ENCODE results near the gene ZNF330. TPM values are rescaled to one million over a fixed set of nuclear protein-coding genes. Genes with fewer than 3 reads are reported as not detected.
"Not testable (repeated sequence)": the region's sequence is repeated elsewhere in the genome, so short reads cannot be mapped to it uniquely, and the experiment has no call there.

Gene ZNF330
- 15.4 and 29.1 TPM in 2 replicates for total RNA-seq (2014; rRNA removed; shearing (Covaris generic); ENCODE audit: low replicate concordance)

DNA sequence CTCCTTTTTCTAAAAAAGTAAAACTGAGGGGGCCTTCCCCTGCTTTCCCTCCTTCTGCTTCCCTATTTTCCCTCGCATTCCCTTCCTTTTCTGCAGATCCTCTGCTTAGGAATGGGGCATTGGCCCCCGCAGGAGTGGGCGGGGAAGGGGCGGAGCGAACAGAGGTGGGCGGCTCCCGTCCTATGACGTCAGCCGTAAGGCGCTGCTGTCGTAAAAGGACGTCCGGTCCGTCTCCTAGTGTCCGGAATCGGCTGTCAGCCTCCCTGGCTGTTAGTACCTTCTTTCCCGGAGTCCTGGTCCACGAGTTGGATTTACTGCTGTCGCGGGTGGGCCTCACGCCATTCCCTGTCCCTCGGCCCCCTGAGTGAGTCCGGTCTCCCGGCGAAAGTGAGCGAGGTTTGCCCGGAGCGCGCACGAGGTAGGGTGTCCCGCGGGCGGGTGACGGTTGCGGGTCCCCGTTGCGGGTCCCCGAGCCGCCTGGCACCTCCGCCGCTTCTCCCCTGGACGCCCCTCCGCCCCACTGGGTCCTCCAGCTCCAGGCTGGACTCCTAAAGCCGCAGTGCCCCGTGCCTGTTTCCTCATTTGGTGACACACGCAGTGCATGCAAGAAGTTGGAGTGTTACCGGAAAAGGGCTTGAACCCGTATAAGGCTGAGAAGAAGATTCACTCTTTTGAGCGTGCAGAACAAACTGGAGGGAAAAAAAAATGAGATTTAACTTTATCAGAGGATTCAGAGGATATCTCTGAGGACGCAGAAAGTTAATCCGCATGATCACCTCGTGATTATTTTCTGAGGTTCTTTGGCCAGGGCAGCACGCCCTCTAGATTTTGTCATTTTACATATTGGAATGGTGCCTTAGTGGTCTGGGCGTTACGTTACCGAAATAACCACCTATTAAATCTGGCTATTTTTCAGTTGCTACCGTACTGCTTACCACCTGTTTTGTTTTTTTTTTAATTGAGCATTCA, at the start of gene ZNF330:
Gene ZNF330 (plus strand): TSS at position 205 of the 969 bp plus-strand sequence. CDS start 1,477 bp downstream, outside the sequence.
- DNase-seq (ENCODE audit: low read depth), result peak; percentile 86
- in situ Hi-C loops (cut with HindIII; ENCODE audit: low pct_unique_long_range_greater_than_20kb, low sequenced_read_pairs), result no loop called here

DNA sequence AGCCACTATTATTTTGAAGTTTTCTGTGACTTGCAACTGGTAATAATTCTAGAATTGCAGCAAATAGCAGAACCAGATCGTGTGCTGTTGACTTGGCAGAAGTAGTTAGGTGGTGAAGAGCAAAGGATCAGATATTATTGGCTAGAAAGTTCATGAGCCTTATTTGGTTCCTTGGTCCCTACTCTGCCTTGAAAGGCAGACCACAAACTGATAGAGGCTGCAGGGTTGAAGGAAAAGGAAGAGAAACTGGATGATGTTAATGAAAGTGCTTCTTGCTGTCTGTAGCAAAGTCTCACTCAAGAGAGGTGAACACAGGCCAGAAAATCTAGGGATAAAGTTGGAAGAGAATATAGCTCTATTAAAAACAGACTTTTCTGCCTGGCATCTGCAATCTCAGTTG, 46.2 kb upstream of the ZNF330 start:
- no peak for DNase-seq (ENCODE audit: low read depth)
- in situ Hi-C loops (cut with HindIII; ENCODE audit: low pct_unique_long_range_greater_than_20kb, low sequenced_read_pairs), result no loop called here

DNA sequence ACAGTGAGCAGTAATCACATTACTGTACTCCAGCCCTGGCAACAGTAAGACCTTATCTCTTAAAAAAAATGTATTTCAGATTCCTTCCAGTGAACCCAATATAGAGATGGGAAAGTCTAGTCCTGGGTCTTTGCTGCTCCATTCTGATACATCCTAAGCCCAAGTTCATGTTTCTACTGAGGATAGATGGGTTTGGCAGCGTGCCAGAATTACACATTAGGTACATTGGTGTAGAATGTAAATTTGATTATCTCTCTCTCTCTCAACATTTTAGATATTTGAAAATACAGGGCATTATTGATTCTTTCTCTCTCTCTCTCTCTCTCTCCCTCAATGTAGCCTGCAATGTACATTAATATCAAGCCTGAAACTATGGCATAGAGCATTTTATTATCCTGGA, 43.5 kb upstream of the ZNF330 start:
- in situ Hi-C loops (cut with HindIII; ENCODE audit: low pct_unique_long_range_greater_than_20kb, low sequenced_read_pairs), result no loop called here
- DNase-seq (ENCODE audit: low read depth), result no peak

DNA sequence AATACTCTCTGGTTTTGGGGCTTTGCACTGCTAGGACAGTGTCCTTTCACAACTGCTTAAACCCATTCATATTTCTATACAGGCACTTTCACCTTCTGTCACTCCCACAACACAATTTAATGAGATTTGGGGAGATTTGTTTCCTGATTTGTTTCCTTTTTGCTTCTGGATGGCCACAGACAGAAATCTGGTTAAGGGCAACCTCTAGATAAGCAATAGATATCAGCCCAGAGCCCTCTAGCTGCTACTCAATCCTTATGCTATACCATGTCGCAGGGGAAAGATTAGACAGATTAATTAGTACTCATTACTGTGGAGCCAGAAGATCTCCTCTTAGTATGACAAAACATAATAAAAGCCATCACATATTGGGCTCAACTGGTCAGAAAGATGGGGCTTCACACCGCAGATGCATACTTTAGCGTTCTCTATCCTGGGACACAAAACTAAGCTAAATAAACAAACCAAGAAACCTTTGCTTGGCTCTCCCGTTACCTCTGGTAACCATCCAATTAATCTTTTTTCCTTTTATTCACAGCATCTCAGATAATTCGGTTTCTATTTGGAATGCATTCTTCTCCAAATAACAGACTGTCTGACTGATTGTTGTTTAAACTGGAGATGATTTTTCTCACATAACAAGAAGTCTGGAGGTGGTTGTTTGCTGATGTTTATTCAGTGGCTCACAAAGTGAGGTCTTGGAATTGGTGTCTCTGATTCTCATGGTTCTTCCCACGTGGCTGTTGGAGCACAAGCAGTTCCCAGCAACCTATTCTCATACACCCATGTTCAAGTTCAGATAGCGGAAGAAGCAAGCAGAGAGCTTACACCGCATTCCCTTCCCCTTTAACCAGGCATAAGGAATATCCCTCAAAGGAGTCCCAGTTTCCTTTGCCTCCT, 41.0 kb upstream of the ZNF330 start:
- in situ Hi-C loops (cut with HindIII; ENCODE audit: low pct_unique_long_range_greater_than_20kb, low sequenced_read_pairs), result no loop called here
- no peak for DNase-seq (ENCODE audit: low read depth)

DNA sequence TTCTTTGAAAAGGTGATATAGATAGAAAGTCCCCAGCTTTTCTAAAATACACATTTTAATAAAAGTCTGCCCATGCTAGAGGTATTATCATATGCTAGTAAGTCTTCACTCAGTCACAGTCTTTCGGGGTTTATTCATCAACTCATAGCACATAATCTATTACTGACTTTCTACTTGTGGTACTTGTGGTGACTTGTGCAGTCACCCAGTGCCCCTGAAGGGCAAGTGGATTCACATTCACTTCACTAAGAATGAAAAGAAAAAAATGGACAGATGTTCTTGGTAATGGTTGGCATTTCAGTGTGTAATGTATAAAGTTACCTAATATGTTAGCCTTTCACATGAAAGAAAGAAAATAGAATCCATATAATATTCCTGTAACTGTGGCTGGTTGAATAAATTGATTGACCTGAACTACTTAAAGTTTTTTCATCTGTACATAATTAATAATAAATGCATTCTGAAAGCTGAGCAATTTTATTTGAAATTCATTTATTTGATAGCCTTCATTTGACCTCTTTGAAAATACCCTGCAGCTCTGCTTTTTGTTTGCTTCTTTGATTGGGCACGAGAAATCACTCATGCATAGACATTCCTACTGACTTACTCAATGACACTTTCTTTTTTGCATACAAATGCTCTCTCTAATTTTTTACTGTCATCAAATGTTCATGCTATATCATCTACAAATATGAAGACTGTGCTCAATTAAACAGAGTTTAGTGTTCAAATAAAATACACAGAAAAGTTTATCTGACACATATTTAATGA, 39.5 kb upstream of the ZNF330 start:
- DNase-seq (ENCODE audit: low read depth), result peak; percentile 63
- in situ Hi-C loops (cut with HindIII; ENCODE audit: low pct_unique_long_range_greater_than_20kb, low sequenced_read_pairs), result no loop called here

DNA sequence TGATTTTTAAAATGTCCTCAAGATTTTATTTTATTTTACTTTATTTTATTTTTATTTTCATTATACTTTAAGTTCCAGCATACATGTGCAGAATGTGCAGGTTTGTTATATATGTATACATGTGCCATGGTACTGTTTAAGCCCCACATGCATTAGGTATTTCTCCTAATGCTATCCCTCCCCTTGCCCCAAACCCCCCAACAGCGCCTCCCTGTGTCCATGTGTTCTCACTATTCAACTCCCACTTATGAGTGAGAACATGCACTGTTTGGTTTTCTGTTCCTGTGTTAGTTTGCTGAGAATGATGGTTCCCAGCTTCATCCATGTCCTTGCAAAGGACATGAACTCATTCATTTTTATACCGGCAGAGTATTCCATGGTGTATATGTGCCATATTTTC, 37.2 kb upstream of the ZNF330 start:
- in situ Hi-C loops (cut with HindIII; ENCODE audit: low pct_unique_long_range_greater_than_20kb, low sequenced_read_pairs), result not testable (repeated sequence)

DNA sequence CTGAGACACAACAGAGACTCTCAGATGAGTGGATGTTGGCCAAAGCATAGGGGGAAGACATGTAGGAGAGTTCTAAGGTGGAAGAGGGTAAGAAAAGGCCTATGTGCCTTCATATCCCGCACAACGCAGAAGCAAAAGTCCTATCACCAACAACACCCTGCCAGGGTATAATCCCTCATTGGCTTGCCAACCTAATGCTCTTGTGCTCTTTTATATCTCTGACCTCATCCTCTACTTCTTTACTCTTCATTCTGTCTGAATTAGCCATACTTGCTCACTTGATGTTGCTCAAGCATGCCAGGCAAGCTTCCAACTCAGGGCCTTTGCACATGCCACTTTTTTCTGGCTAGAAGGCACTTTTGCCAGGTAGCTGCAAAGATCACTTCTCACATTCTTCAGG, 28.1 kb upstream of the ZNF330 start:
- DNase-seq (ENCODE audit: low read depth), result no peak
- in situ Hi-C loops (cut with HindIII; ENCODE audit: low pct_unique_long_range_greater_than_20kb, low sequenced_read_pairs), result no loop called here

More for the DNA sequence above, 37.2 kb upstream of the ZNF330 start:
- DNase-seq (ENCODE audit: low read depth), result not testable (repeated sequence)

DNA sequence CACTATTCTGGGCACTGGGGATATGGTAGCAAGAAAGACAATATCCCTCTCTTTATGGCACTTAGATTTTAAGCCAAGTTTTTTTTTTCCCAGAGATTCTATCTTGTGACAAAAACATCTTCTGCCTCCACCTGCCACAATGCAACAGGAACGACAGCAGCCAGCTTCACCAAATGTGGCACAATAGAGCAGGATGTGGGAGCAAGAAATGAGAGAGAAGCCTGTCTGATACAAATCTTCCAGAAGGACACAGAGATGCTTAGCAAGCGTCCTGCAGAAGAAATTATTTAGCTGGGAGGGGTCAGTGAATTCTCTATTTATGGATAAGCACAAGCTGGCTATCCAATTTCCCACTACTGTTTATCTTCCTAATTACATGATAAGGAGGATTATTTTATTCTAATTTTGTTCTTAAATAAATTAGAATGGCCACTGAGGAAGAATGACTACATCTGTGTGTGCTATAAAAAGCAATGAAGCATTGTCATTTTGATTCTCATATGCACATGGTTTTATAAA, 27.1 kb upstream of the ZNF330 start:
- in situ Hi-C loops (cut with HindIII; ENCODE audit: low pct_unique_long_range_greater_than_20kb, low sequenced_read_pairs), result no loop called here
- no peak for DNase-seq (ENCODE audit: low read depth)

DNA sequence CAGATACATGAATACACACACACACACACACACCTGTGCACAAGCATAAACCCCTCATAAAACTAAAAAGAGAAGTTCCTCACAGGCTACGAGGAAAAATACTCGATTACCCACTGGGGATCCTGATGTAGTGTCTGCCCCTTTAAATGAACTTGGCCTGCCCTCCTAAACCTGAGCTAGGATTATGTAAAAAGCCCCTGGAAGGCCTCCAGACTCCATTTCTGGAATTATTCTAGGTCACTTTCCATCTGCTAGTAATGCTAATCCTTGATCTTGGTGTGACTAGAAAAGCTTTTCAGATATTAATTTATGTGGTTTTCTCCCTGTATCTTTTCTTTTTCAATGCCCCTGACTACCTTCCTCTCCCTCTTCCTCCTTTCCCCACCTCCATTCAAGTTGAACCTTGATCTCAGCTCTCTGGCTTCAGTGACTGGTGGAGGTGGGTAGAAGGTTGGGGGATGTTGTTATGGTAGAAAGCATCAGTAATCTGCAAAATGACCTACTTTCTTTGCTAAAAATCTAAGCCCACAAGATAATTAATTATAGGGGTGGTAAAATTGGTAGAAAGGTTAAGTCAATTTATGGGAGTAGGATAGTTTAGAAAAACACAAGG, 25.5 kb upstream of the ZNF330 start:
- no peak for DNase-seq (ENCODE audit: low read depth)
- in situ Hi-C loops (cut with HindIII; ENCODE audit: low pct_unique_long_range_greater_than_20kb, low sequenced_read_pairs), result no loop called here

DNA sequence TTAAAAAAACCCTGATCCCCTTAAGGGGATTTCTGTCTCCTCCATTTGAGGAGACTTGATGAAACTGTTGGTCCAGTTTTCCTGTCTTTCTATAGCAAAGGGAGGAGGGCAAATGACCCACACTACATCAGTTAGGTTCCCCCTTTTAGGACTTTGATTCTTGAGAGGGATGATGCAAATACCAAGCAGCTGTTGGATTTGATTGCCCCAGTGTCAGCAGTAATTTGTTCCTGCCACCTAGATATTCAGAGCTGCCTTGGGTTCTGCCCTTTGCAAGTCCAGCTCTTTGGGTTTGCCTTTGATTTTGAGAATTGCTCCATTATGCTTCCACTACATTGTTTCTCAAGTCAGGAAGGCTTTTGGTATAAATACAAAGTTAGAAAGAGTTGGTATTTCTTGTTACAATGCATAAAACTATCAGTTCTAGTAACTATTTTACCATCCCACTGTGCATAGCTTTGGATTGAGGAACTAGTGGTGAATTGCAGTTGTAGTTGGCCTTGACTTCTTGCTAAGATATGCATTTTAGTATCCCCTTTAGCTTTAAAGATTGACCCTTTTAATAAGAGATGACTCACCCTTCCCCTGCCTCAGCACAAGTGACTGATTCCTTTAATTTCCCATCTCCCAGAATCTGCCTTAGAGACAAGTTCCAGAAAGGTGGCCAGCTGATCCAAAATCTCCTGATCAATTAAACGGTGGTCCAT, 24.3 kb upstream of the ZNF330 start:
- in situ Hi-C loops (cut with HindIII; ENCODE audit: low pct_unique_long_range_greater_than_20kb, low sequenced_read_pairs), result no loop called here
- DNase-seq (ENCODE audit: low read depth), result no peak

DNA sequence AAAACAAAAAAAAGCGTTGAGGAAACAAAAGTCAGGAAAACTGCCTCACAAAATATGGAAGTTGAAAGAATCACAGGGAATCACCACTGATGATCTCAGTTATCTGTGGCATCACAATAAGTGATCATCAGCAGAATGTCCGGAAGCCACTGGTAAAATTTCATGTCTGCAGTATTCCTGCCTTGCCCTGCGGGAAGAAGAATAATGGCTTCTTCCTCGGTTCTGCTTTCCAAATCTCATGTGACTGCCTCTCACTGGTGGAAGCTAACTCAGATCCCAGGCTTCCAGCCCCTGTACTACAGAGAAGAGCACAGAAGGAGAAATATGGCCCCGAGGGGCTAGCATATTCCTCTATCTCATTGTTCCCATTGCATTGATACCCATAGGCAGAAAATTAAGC, 12.7 kb upstream of the ZNF330 start:
- in situ Hi-C loops (cut with HindIII; ENCODE audit: low pct_unique_long_range_greater_than_20kb, low sequenced_read_pairs), result no loop called here
- no peak for DNase-seq (ENCODE audit: low read depth)

DNA sequence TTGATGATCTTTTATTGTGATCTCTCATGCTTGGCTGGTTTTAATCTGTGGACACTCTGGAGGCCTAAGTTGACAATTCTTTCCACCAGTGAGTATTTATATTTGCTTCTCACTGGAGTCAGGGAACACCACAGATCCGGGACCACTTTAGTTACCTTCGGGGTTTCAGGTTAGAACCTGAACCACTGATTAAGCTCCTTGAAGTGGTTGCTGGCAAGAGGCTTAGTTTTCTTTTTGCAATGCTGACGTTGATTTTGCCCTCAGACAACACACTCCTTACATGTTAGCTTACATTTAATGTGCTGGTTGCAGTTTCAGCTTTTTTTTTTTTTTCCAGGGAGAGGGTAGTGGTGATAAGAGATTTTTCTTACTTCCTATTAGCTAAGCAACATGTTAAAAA, 10.5 kb upstream of the ZNF330 start:
- in situ Hi-C loops (cut with HindIII; ENCODE audit: low pct_unique_long_range_greater_than_20kb, low sequenced_read_pairs), result no loop called here
- no peak for DNase-seq (ENCODE audit: low read depth)

DNA sequence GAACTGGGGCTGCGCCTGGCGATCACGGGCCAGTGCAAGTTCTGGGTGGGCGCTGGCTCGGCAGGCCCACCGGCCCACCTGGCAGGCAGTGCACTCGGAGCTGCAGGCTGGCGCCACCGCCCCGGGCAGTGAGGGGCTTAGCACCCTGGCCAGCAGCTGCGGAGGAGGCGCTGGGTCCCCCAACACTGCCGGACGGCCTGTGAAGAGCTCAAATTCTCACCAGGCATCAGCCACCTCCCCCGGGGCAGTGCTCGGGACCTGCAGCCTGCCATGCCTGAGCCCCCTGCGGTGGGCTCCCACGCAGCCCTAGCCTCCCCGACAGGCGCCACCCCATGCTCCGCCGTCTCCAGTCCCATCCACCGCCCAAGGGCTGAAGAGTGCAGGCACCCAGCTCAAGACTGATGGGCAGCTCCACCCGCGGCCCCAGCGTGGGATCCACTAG, 7.1 kb upstream of the ZNF330 start:
- DNase-seq (ENCODE audit: low read depth), result no peak
- in situ Hi-C loops (cut with HindIII; ENCODE audit: low pct_unique_long_range_greater_than_20kb, low sequenced_read_pairs), result no loop called here

DNA sequence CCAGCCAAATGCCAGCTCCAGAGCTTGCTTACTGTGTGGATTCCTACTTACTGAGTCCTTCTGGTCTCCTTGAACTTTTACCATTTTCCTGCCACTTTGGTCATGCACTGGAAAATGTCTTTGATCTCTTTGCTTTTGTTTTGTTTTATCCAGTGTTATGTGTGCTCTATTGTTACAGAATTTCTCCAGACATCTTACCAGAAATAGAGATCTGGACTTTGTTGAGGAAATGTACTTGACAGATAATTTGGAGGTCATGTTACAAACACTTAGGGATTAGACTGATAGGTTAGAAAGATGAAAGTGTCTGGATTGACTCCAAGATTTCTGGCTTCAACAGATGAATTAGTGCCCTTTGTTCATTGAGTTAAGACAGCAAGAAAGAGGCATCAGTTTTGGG, 5.7 kb upstream of the ZNF330 start:
- no peak for DNase-seq (ENCODE audit: low read depth)
- in situ Hi-C loops (cut with HindIII; ENCODE audit: low pct_unique_long_range_greater_than_20kb, low sequenced_read_pairs), result no loop called here

DNA sequence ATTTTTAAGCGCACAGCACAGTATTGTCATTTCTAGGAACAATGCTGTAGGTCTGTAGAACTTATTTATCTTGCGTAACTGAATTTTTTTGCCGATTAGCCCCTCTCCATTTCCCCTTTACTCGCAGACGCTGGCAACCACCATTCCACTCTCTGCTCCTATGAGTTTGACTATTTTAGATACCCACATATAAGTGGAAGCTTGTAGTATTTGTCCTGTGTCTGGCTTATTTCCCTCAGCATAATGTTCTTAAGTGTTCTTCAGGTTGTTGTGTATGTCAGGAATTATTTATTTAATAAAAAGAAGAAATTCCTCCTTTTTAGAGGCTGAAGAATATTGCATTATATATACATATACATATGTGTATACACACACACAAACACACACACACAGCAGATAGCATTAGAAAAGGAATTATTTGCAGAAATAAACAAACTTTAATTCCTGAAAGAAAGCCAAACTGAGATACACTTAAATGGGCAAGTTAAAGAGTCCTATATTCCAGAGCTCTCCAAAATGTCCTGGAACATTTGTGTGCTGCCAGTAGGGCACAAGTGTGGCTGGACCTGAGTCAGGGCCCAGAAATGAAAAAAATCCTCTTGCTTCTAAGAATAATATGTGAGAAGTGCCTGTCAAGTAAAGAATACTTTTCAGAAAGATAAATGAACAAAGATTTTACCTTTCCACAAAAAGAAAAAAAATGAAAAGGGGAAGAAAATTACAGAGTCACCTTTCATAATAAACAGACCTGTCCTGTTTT, 4.5 kb upstream of the ZNF330 start:
- in situ Hi-C loops (cut with HindIII; ENCODE audit: low pct_unique_long_range_greater_than_20kb, low sequenced_read_pairs), result no loop called here
- no peak for DNase-seq (ENCODE audit: low read depth)

DNA sequence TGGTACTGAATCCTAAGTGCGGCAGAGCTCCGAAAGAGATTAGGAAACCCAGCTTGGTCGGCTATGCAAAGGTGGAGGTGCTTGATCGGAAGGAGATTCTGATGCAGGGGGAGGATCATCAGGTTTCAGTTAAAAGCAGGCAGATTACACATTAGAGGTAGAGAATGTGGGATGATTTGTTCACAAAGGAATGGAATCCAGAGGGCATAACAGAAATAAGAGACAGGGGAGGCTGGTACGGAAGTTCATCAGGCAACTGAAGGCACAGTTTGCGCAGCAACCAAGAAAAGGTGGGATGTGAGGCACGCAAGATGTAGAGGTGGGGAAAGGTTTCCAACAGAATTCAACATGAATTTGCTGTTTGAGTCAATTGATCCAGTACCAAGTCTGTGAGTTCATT, 424 bp upstream of the ZNF330 start:
- DNase-seq (ENCODE audit: low read depth), result no peak
- in situ Hi-C loops (cut with HindIII; ENCODE audit: low pct_unique_long_range_greater_than_20kb, low sequenced_read_pairs), result no loop called here

Measured in Caki2 (cell line).